SHP77 treated with DMSO at 0.1 percent for 48 hours (cell line): ENCODE data around the gene GLRX3.

Source experiments
- DNase-seq: peaks from one replicate; lab custom pipeline; 2025; lab: John Stamatoyannopoulos, UW

GLRX3 gene

DNA sequence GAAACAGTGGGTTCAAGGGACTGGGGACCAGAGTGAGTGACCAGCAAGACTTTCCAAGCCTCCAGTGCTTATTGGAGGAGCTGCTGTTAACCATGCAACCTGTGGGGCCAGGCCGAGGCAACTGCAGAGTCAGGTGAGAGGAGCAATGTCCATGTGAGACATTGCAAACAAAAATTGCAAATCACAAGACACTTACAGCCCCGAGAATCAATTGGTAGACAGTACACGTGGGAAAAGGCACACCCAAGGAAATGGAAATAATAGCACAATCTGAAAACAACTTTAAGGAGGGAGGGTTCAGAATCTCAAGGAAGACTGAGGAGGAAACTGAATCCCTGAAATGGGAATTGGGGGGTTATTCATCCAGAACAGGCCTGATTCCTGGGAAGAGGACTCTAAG lies 72.6 kb downstream of the GLRX3 start:
- no peak for DNase-seq

DNA sequence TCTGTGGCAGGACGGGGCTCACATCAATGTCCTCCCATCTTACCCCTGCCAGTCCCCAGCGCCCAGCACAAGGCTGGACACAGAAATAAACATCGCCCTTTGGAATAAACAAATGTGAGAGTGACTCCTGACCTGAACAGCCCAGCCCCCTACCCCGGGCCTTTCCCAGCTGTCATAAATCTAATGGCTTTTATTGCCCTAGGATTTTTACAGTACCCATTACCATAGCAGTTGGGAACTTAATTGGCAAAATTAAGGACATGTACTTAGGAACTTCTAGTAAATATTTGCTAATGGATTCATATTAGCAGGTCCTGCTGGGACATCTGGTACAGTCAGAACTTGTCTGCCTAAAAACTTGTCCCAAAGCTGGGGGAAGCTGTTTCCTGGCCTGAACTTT lies 76.6 kb downstream of the GLRX3 start:
- no peak for DNase-seq

DNA sequence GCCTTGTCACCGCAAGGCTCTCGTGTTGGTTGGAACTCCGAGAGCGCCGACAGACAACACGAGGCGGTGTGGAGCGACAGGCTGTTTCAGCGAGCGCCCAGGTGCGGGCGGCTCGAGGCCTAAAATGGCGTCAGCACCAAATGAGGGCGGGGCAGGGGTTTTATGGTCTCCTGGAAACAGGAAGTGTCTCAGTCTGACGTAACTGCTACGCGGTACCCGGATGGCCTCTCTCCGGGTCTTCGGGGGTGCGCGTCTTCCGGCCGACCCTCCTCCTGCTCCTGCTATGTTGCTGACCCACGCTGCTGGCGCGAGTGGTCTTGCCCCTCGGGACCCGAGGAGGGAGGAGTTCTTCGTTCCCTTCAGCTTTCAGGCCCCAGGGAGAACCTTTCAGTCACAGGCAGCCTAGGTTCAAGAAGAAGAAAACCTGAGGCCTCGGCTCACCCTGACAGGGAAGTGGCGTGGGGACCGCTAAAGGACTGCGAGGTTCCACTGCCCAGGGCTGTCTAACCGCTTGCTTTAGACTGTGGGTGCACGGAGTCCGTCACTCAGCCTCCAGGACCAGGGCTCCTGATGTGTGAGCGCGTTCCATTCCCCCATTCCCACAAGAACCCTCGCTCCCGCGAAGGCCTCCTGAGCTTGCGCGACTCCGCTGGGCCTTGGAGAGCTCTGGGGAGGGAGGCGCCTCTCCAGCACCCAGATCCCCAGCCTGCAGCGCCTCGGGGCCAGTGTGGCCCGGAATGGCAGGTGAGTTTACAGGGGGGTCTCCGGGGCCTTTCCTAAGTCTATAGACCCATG lies 77.3 kb downstream of the GLRX3 start:
- no peak for DNase-seq

DNA sequence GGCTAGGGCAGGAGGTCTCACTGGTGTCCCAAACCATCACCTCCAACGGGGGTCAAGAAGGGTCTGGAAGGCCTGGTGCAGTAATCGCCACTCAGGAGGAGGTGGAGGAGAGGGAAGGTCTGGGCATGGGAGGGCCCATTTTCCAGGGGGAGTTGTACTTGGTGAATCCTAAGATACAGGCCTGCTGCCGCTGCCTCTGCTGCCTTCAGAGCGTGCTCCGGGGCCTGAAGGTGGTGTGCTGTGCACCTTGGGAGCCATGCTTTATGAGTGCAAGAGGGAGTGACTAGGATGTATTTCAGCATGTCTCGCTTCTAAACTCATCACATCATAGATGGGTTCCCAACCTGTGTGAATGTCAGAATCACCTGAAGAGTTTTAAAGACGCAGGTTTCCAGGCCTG lies 78.2 kb downstream of the GLRX3 start:
- no peak for DNase-seq

DNA sequence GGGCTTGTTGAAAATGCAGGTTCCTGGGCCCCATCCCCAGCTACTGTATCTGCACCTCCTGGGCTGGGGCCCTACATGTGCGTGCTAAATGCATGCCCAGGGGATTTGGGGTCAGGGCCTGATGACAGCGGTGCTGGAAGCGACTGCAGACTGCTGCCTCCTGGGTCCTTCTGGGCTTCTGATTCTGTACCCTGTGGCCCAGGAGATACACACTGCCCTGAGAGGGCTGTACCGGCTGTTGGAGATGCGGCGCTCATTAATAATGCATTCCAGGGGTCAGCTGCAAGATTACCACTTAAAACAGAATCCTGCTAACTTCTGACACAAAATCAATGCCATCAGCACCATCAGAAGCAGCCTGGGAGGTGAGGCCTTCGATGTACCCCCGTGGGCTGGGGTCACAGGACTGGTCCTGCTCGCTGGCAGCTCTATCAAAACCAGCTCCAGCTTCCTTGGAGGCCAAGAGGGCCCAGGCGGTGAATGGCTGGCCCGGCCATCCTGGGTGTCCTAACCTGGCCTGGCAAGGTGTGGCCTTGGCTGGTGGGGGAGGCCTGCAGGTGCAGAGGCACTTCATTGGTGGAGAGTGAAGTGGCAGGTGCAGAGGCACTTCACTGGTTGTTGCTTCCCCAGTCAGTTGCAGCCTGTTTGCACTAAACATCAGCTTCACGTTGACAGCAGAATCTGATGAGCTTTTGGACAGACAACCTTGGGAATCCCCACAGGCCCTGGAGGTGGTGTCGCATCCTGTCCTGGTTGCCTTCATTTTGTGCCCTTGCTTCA lies 79.2 kb downstream of the GLRX3 start:
- DNase-seq, result no peak

DNA sequence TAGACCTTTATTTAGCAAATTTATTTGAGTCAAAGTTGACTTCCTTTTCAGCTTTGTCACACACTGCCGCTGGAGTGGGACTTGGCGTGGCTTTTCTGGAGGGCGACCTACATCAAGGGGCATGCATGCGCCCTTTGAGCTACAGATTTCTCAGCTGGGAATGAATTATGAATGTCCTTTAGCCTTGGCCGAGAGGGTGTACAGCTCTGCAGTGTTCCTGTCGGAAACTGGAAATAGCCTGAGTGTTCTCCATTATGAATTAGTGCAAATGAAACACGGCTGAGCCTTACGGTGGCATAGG lies 79.7 kb downstream of the GLRX3 start:
- no peak for DNase-seq

DNA sequence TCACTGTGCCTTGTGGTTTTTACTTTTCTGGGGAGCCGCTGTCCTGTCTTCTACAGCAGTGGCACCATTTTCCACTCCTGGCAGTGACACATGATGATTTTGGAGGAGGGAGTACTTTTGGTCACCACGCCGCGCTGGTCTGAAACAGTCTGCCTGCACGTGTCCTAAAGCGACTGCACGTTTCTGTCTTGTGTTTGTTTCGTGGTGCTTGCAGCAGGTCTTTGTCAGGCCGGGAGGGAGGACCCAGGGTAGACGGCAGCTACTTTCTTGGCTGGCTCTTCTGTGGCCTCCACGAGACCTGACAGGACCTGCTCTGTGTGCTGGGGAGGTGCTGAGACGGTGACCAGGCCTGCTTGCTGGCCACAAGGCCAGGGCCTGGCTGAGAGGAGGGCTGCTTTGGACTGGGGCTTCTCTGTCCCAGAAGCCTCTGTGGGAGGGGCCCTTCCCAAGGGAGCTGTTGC lies 82.0 kb downstream of the GLRX3 start:
- no peak for DNase-seq

DNA sequence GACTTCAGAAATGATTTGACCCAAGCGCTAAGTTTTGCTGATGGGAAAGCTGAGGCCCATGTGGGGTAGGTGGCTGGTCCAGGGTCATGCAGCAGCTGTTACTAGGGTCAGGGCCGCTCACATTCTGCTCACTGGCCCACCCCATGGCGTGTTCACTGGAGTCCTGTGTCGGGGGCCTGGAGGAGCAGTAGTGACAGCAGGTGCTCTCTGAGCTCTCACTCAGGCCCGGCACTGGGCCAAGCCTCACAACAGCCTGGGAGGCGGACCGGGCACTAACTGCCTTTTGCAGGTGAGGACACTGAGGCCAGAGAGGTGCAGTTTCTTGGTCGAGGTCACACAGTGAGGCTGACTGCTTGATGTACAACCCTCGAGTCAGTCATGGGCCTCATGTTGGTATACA lies 82.7 kb downstream of the GLRX3 start:
- DNase-seq, result no peak

DNA sequence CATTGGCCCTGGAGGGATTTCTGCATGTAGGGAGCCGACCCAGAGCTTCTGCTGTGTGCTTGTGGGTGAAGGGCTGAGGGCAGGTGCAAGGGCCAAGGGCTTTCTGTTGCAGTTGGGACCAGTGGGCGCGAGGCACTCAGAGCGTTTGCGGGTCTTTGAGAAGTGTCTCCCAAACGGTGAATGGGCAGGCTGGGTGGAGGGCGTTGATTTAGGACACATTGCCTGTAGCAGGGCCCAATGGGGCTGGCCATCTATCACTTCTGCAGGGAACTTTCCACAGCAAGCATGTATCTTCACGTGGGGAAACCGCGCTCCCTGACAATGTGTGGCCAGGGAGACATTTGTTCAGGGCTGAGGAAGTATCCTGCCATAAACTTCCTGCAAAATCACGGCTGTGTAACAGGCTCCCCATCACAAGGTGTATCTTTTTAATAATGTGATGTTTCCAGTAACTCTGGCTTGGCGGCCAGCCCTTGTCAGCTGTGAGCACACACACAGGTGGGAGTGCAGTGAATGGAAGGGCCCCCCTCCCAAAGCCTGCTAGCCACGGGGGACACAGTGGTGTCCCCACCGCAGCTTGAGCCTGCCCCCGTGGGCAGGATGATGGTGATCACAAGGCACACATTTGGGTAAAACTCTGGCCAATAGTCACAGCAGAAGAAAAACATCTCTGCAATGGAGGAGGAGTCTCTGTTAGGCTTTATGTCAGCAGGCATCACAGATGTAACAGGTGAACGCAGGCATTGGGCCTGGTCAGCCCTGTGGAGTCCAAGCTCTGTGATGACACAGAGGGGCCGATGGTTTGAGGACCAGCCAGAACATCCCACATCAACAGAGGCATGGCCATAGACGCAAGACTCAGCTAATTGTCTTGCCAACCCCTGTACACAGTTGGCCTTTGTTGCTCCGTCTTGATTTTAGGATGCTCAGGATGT lies 84.3 kb downstream of the GLRX3 start:
- no peak for DNase-seq

DNA sequence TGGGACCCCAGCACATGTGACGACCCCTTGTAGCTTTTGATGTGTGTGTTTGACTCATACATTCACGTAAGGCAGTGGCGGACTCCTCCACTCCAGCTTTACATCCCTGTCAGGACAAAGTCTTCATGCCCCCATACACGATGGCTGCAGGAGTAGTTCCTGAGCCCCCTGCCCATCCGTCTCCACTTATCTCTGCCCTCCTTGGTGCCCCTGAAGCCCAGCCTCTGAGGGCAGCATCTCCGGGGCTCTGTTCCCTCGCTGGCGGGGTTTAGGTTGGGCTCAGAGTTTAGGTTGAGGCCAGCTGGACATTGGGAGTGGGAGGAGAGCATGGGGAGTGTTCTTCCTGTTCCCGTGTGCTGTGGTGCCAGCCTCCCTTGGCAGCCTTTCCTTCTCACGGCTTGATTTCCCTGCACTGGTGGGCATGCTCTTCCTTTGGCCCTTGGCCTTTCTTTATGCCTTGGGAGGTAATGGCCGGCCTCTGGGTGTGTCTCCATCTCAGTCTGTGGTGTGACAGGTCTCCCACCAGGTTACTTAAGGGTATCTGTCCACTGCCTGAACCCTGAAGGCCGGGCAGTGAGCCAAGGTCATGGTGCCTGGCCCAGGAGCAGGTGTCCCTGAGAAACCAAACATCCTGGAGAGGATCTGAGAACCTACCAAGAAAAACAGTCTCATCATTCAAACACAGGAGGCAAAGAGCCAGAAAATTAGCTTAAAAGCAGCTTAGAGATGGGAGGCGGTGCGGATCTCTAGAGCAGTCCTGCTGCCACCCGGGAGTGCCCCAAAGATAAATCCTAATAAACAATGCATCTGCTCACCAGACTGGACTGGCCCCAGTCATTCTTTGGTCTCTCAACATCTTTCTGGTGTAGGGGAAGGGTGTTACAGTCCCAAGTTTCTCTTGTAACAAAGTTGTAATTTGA lies 85.5 kb downstream of the GLRX3 start:
- no peak for DNase-seq

DNA sequence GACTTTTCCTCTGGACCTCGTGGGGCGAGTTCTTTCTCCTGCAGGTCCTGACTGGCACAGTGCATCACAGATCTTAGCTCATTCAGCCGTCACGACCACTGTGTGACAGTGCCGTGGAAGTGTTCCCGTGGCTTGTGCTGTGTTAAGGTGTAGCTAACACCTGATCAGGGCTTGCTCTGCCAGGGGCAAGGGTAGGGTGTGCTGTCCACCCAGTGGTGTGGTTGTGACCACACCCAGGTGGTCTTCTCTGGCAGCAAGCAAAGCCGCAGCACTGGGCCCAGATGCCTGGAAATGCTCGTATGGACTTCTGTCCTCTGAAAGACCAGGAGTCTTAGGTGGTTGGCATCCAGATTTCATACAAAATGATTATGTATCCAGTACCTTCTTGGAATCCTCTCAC lies 86.2 kb downstream of the GLRX3 start:
- DNase-seq, result no peak

DNA sequence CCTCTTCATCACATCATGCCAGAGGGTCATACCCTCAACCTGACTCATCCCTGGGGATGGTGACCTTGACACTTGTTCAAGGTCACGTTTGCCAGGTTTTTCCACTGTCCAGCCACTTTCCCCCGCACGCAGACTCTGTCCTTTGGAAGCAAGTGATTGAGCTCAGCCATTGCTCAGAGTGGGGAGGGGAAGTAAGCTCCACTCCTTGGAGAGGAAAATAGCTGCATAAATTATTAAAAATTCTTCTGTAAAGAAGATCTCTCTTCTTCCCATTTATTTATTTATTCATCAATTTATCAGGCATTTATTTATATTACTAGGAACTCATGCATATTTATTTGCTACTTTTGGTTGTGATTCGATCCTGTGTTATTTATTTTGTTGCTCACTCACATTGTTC lies 88.0 kb downstream of the GLRX3 start:
- DNase-seq, result no peak

DNA sequence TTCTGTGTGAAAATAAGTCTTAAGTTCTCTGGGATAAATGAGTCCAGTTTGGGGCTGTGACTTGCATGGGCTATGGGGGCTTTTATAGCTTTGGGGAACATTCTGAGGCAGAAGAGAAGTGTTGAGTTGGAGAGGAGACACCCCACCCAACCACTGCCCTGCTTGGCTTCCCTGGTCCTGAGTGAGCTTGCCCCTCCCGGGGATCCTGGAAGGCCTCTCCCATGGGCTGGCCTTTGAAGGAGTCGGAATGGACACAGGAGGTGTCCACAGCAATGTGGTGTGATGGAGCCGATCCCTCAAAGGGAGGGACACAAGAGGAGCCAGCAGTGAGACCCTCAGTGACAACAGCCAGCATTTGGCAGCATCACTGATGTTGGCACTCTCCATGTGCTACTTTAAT lies 89.8 kb downstream of the GLRX3 start:
- no peak for DNase-seq

DNA sequence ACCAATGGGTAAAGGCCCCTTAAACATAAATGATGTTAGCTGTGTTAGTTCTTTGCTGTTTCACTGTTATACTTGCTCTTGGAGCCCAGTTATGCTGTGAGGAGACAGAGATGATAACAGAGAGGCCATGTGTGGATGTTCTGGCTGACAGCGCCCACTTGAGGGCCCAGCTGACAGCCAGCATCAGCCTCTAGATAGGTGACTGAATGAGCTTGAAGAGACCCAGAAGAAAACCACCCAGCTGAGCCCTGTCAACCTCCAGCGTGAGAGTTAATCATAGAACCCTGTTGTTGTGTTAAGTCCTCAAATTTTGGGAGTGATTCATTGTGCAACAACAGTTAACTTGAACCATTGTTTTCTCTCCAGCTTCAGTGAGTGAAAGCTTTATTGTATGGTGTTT lies 91.7 kb downstream of the GLRX3 start:
- no peak for DNase-seq
